Ovary (tissue), 9 donors: ENCODE measurements around the gene LMTK3. TPM values are rescaled to one million over a fixed set of nuclear protein-coding genes. Genes with fewer than 3 reads are reported as not detected.

Experiments
- DNase-seq, 5 donors: peaks; one replicate each; pipeline ENCODE4 v3.0.0-alpha.2; 2019 to 2020
- H3K27ac ChIP-seq, 2 donors: fragments of 200-600 bp; one replicate each; pipeline versions ENCODE4 v1.5.1 to v1.8.0; 2019 to 2022
- H3K27me3 ChIP-seq: fragments of 200-600 bp; one replicate; pipeline ENCODE4 v1.8.0; 2022
- H3K36me3 ChIP-seq: fragments of 200-600 bp; sonication (generic); one replicate; pipeline ENCODE4 v1.5.1; 2019
- H3K4me1 ChIP-seq: one replicate; pipeline ENCODE4 v1.8.1; 2013; ENCODE audit warnings: mild to moderate bottlenecking, moderate library complexity; ENCODE audit not compliant: insufficient read depth
- H3K4me3 ChIP-seq: fragments of 200-600 bp; sonication (generic); one replicate; pipeline ENCODE4 v1.5.1; 2017
- H3K9me3 ChIP-seq, 2 donors: fragments of 200-600 bp in 1 of 2; sonication (generic) in 1 of 2; one replicate each; pipeline versions ENCODE4 v1.5.1 to v1.8.1; 2013 to 2019; ENCODE audit warnings: mild to moderate bottlenecking in 1 of 2, moderate library complexity in 1 of 2
- EP300 ChIP-seq: sonication (generic); formaldehyde crosslinking; IDR thresholded peaks from one replicate; pipeline ENCODE4 v1.6.1; 2017; ENCODE audit warnings: antibody characterized with exemption
- POLR2A ChIP-seq: fragments of 450-650 bp; IDR thresholded peaks from one replicate; pipeline ENCODE4 v1.6.1; 2017; ENCODE audit warnings: antibody characterized with exemption, mild to moderate bottlenecking, moderate library complexity
- WGBS, 3 donors: extraction: QIAGEN DNeasy Blood & Tissue Kit in 1 of 3; methylation state at CpG; one replicate each; pipeline versions ENCODE4 v1.1.5 to v1.1.7; 2013 to 2017; 5-methylcytosine and 5-hydroxymethylcytosine counted together
- intact Hi-C, 4 donors: fragments of 100-400 bp; cut with DNase I; formaldehyde crosslinking; loops; one replicate each; pipeline versions ENCODE4 v1.11.0 to v1.15.1; 2022 to 2023
- polyA plus RNA-seq, 2 donors: library from polyadenylated mRNA; stranded (reverse); fragments of 200-250 nt in 1 of 2; fragments of 350-450 nt in 1 of 2; fragmentation: Illumina TruSeq in 1 of 2; extraction: RNeasy Lipid Tissue Mini Kit (QIAGEN cat#74804) in 1 of 2; gene quantifications; one replicate each; pipeline ENCODE4 v1.2.3, GENCODE V29; 2013 to 2014
- total RNA-seq, 7 donors: library from RNA; depleted of rRNA in 2 of 7; stranded (reverse); fragments of >200 nt in 2 of 7; fragmentation: NEBNext Ultra II Directional in 3 of 7; extraction: Animal tissue kit (Norgen Biotek cat#: 25700) in 3 of 7; gene quantifications; one replicate each; pipeline versions ENCODE4 v1.1.0 to v1.2.4, GENCODE V29; 2016 to 2023
- TF ChIP-seq, protein P1 (sequence below), 3 donors: fragments of 450-650 bp in 2 of 3; fragments of 200-600 bp in 1 of 3; IDR thresholded peaks; one replicate each; pipeline versions ENCODE4 v1.5.1 to v1.8.0; 2016 to 2022; ENCODE audit warnings: antibody characterized with exemption in 3 of 3, mild to moderate bottlenecking in 1 of 3
- donor health status: DM: no; HTN: no; CAD: no; lungs with moderate emphysema.
- donor health status: DM: no; HTN: no; CAD: no.
- donor health status: Bipolar disorder and iron deficiency.
- donor health status: DM: yes; HTN: yes; CAD: no.
- donor health status: DM: no; HTN: no; CAD: no.
- donor health status: DM: yes; HTN: yes; CAD: no.

Gene LMTK3
- total and polyA plus RNA-seq, 9 donors, result 0.27 to 2.5 (median 0.49) TPM; not detected in 1

DNA sequence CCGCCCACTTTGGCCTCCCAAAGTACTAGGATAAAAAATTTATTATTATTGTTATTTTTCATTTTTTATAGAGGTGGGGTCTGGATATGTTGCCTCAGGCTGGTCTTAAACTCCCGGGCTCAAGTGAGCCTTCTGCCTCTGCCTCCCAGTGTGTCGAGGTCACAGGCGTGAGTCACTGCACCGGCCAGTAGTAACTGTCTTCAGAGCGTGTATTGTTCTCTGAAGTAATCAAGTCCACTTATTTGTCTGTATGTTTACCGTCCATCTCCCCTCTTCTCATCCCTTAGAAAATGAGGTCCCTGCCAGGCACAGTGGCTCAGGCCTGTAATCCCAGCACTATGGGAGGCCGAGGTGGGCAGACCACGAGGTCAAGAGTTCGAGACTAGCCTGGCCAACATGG lies 22.1 kb upstream of the LMTK3 start:
- intact Hi-C loops, result no loop called here
- H3K4me1 ChIP-seq, result no peaks in the 10 kb centered on the region
- TF ChIP-seq, protein P1, sequence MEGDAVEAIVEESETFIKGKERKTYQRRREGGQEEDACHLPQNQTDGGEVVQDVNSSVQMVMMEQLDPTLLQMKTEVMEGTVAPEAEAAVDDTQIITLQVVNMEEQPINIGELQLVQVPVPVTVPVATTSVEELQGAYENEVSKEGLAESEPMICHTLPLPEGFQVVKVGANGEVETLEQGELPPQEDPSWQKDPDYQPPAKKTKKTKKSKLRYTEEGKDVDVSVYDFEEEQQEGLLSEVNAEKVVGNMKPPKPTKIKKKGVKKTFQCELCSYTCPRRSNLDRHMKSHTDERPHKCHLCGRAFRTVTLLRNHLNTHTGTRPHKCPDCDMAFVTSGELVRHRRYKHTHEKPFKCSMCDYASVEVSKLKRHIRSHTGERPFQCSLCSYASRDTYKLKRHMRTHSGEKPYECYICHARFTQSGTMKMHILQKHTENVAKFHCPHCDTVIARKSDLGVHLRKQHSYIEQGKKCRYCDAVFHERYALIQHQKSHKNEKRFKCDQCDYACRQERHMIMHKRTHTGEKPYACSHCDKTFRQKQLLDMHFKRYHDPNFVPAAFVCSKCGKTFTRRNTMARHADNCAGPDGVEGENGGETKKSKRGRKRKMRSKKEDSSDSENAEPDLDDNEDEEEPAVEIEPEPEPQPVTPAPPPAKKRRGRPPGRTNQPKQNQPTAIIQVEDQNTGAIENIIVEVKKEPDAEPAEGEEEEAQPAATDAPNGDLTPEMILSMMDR (IDR thresholded peaks at IDR 0.05), result no peak
- TF ChIP-seq POLR2A (no peak), EP300 (no peak)
- WGBS, 3 donors, result 78 to 86% (median 80%) methylated on average over 10 of the region's 10 CpGs
- no peak overlapping the region for H3K27ac ChIP-seq
- no peak overlapping the region for H3K4me3 ChIP-seq
- no peak for DNase-seq
- H3K36me3 ChIP-seq, result no peaks in the 10 kb centered on the region
- H3K27me3 ChIP-seq, result no peaks in the 10 kb centered on the region
- peaks cover 0 to 6% of the 10 kb centered on the region in 2 donors for H3K9me3 ChIP-seq

DNA sequence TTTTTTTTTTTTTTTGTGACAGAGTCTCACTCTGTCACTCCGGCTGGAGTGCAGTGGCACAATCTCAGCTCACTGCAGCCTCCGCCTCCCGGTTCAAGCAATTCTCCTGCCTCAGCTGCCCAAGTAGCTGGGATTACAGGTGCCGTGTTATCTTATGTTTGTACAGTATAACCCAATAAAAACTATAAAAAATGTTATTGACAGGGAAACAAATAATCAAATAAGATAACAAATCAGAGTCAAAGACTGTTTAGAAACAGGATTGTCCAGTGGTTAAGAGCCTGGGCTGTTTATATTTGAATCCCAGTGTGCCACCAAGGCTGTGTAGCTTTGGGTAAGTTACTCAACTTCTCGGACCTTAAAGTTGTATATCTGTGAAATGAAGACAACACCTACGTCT lies 19.1 kb upstream of the LMTK3 start:
- no peaks in the 10 kb centered on the region for H3K36me3 ChIP-seq
- 70 to 78% (median 72%) methylated on average over 6 of the region's 6 CpGs for WGBS, 3 donors
- H3K9me3 ChIP-seq, result peaks cover 3 to 18% of the 10 kb centered on the region in 2 donors
- no peak overlapping the region for H3K27ac ChIP-seq
- no peak overlapping the region for H3K4me3 ChIP-seq
- intact Hi-C loops, result no loop called here
- TF ChIP-seq POLR2A, result no peak
- TF ChIP-seq, protein P1 (IDR thresholded peaks at IDR 0.05), result no peak
- no peak for TF ChIP-seq EP300
- no peak for DNase-seq
- H3K27me3 ChIP-seq, result no peaks in the 10 kb centered on the region
- H3K4me1 ChIP-seq, result no peaks in the 10 kb centered on the region

DNA sequence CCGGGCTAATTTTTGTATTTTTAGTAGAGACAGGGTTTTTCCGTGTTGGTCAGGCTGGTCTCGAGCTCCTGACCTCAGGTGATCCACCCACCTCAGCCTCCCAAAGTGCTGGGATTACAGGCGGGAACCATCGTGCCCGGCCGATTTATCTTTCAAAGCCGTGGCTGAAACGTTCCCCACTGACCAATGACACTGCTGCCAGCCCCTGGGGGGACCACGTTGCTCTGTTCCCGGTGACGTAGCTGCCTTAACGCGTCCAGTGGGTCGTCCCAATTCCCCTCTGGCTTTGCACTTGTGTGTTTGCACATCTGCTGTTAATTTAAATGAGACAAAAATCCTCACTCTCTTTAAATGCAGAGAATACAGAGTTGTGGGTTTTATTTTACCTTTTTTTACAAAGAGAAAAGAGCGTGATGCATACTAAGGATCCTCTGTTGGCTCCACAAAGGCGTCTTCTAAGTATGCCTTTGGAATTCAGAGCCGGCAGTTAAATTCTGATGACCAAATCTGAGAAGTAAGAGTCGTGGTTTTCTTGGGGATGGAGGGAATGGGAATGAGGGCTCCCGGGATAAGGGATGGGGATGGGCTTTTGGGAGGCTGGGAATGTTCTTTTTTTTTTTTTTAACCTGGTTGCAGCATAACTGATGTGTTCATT lies 18.6 kb upstream of the LMTK3 start:
- WGBS, 3 donors, result 60 to 72% (median 68%) methylated on average over 20 of the region's 20 CpGs
- H3K9me3 ChIP-seq, result peaks cover 3 to 18% of the 10 kb centered on the region in 2 donors
- no peak overlapping the region for H3K4me3 ChIP-seq
- DNase-seq, result no peak
- H3K4me1 ChIP-seq, result no peaks in the 10 kb centered on the region
- H3K36me3 ChIP-seq, result no peaks in the 10 kb centered on the region
- no peak for TF ChIP-seq EP300
- TF ChIP-seq, protein P1 (IDR thresholded peaks at IDR 0.05), result no peak
- no peak for TF ChIP-seq POLR2A
- intact Hi-C loops, result no loop called here
- no peak overlapping the region for H3K27ac ChIP-seq
- no peaks in the 10 kb centered on the region for H3K27me3 ChIP-seq

DNA sequence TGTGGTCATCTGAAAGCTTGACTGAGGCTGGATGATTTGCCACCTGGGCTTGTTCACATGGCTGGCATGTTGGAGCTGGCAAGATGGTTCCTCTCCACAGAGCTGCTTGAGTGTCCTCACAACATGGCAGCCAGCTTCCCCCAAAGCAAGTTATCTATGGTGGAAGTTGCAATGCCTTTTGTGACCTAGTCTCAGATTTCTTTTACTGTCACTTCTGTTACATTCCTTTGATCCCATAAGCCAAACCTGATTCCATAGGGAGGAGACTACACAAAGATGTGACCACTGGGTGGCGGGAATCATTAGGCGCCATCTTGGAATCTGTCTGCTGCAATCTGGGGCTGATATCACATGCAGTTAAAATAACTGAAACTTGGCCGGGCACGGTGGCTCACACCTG lies 17.5 kb upstream of the LMTK3 start:
- 95 to 99% (median 95%) methylated on average over 4 of the region's 4 CpGs for WGBS, 3 donors
- Histone ChIP-seq H3K36me3 (no peaks in the 10 kb centered on the region), H3K27ac (no peak overlapping the region), H3K4me1 (no peaks in the 10 kb centered on the region), H3K9me3 (peaks cover 3 to 22% of the 10 kb centered on the region in 2 donors), H3K27me3 (no peaks in the 10 kb centered on the region), H3K4me3 (no peak overlapping the region)
- TF ChIP-seq EP300 (no peak), POLR2A (no peak)
- TF ChIP-seq, protein P1 (IDR thresholded peaks at IDR 0.05), result no peak
- DNase-seq, result no peak
- intact Hi-C loops, result no loop called here
